Fibroblast of gingiva (primary cell): ENCODE data around the gene VAC14.
A peak's percentile ranks its signal among the peaks of the same experiment; 100 is the strongest.
"Not testable (repeated sequence)": the region's sequence is repeated elsewhere in the genome, so short reads cannot be mapped to it uniquely, and the experiment has no call there.

ENCODE experiments used
- DNase-seq: peaks from one replicate; pipeline ENCODE4 v3.0.0-alpha.2; 2011; ENCODE audit warnings: low read depth

The VAC14 gene

GRCh38 chr16:70743791-70744190, 57.2 kb downstream of the VAC14 start:
- DNase-seq = no peak

- DNase-seq = not testable (repeated sequence)
Measured at GRCh38 chr16:70742967-70743366, 58.0 kb downstream of the VAC14 start.

DNA sequence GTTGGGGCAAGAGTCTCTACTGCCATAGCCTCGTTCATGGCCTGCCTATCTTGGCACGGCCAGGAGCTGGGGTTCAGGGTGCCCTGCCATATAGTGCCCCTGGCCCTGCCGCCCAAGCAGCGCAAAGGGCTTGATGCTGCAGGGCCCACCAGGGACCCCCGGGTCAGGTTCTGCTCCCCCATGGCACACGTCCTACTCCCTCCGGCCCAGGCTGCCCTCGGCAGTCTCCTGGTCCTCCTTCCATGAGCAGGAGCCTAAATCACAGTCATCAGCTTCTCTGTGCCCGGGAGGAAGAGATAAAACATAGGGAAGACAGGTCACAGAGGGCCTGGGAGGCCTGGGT, 59.2 kb downstream of the VAC14 start:
- DNase-seq = no peak

DNA sequence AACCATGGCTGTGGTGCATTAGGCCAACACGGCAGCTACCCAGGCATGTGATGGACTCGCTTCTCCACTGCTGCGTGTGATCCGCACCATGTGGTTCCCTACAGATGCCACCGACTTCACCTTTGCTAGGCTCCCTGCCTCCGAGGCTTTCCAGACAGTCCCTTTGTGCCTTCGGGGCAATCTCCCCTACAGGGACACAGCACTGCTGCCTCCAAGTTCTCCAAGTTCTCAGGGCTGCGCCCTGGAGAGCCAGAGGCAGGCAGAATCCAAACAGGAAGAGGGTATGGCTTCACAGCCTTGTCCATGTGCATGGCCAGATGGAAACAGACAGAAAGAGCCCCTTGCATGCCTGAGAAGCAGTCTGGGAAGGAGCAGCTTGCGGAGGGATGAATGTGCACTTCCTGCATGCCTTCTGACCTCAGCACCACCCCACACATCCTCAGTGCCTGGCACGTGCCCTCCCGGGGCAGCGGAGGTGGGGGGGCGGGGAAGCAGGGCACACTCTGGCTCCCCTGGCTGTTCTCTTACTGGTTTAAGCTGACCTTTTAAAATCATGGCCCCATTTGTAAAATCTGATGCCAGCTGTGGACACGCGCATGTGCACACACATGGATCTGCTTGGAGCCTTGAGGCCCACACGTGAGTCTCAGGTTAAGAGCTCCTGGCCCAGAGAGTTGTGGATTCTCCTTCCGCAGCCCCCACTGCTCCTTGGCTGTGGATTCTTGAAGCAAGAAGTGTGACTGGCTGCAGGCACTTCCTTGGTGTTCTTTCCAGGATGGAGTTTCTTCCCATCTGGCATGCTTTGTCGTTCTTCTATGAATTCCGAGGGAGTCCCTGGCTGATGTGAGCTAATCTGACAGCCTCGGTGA, 59.8 kb downstream of the VAC14 start:
- peak; percentile 94 for DNase-seq

- DNase-seq = no peak
Measured at GRCh38 chr16:70740174-70740913, 60.6 kb downstream of the VAC14 start.

DNA sequence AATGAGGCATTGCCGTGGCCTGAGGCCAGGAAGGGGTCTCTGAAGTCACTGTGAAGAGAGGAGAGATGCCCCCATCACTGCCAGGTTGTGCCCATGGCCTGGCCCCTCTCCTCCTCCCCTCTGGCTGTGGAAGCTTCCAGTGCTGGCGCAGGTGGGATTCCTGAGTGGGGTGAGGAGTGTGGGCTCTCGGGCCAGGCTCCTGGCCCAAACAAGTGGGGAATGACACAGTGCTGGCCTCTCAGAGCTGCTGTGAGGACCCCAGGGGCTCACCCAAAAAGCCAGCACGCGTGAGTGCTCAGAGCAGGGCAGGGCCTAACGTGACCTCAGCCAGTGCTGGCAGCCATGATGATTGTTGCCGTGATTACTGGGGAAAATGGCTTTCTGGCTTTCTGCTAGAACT, 61.6 kb downstream of the VAC14 start:
- DNase-seq = no peak

DNA sequence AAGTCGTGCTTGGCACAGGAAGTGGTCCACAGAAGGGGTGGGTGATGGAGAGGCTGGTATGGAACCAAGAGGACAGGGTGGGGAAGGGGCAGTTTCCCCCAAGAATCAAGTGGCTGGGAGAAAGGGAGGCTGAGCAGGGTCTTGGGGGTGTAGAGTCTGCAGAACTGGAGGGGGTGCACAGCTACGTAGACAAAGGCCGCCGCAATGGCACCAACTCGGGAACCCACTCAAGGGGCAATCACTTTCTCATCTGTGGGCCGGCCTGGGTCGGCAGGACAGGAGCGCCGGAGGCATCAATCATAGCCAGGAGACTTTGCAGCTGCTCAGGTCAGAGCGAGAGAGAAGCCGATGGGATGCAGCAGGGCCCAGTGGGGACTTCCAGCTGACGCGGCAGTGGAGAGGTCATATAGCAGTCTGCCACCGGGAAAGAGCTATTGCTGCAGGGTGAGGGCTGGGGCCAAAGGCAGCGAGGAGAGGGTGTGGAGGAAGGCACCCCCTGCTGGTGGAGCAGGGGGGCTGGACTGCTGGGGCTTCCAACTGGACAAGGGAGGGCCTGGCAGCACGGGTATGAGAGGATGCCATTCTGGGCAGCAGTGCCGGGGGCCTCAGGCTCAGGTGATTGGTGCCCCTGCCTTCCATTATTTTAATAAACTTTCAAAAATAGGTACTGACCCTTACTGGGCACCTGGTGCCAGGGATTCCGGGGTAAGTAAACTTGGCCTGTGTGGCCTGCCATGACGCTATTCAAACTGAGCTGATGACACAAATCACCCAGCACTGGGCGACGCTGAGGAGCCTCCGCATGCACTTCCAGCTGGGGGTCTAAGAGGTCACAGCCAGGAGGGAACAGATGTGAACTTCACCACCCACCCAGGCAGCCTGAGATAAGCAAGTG, 62.6 kb downstream of the VAC14 start:
- DNase-seq = peak; percentile 95

GRCh38 chr16:70737377-70738082, 63.4 kb downstream of the VAC14 start:
- DNase-seq = peak; percentile 100

DNA sequence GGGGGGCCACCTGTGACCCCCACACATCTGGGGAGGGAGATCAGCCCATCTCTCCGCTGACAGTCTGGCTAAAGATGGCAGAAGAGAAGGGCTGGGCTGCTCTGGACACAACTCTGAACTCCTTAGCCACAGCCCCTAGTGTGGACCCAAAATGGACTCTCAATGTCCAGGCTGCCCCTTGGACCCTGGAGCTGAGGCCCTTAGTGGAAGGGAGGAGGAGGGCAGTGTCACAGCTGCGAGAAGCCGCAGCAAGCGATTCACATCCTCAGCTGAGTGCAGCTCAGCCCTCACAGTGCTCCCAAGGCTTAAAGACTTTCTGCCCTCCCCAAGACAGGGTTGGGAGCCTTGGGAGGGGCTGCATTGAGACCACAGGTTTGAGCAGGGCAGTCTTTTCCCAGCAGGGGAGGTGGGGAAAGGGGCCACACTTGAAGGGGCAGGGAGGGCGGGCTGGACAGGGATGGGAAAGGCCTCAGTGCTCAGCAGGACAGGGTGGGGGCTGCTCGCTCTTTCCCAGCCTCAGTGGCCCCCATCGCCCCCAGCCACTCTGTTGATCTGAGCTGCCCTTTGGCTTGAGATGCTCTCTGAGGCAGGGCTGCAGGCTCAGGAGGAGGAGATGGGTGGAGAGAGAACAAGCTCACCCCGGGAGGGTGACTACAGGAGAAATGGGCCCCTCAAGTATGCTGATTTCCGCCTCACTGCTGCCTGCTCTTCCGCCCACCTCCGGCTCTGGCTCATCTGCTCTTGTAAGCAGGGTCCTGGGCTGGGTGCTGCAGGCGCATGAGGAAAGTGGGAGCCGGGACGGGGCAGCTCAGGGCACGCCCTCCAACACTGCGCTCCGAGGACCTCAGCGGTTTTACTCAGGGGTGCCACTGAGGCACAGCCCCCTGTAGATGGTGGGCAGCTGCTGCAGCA, 64.2 kb downstream of the VAC14 start:
- DNase-seq = no peak

- DNase-seq = peak; percentile 94
Measured at GRCh38 chr16:70735141-70735979, 65.6 kb downstream of the VAC14 start.

DNA sequence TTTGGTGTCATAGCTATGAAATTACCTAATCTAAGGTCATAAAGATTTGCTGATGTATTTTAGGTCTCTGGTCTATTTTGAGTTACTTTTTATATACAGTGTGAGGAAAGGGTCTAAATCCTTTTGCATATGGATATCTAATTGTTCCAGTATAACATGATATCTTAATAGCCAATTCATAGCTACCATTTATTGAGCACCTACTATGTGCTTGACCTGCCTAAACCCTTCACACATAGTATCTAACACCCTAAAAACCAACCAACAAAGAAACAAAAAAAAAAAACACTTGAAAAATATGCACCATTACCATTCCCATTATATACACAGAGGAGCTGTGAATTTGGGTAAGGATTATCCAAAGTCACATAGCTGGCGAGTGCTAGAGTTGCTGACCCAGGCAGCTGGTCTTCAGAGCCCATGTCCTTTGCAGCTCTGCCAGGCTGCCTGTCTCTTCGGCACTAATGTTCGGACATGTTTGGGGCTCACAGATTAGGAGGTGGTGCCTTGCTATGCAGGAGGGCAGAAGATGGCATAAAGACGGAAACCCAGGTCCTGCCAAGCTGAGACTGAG, 66.3 kb downstream of the VAC14 start:
- DNase-seq = no peak

- no peak for DNase-seq
Measured at GRCh38 chr16:70730944-70731343, 70.0 kb downstream of the VAC14 start.

- no peak for DNase-seq
Measured at GRCh38 chr16:70730031-70730430, 70.9 kb downstream of the VAC14 start.

- DNase-seq = no peak
Measured at GRCh38 chr16:70729292-70729691, 71.7 kb downstream of the VAC14 start.

DNA sequence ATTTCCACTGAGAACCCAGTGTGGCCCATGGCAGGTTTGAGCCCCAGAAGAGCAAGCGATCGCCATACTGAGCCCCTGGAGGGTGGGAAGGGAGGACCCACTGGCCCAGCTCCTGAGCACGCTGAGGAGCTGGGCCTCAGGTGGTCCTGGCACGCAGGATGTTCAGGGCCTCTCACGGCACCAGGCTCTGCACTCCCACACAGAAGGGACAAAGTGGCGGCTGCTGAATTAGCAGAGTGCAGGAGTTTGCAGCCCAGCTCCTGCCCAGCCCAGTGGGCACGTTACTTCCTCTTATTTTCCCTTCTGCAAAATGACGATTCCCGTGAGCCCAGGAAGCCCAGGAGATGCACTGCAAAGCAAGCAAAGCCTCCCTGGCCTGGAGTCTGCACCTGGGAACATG, 72.8 kb downstream of the VAC14 start:
- no peak for DNase-seq

DNA sequence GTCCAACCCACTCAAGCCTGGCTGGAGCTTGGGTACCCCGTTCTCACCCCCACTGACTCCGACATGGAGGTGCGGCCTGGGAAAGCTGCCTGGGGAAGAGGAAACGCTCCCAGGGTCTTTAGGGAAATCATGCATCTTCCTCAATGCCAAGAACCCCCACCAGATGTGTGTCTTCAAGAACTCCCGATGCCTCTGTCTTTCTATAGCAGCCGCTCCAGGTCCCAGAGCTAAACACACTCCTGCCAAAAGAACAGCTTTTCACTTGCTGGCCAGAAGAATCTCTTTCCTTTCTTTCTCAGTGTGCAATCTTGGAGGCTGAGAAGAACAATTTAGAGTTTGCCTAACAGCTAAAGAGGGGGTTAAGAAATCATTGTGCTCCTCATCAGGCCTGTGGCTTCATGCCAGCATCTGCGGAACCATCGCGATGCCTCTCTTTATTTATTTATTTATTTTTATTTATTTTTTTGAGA, 74.0 kb downstream of the VAC14 start:
- no peak for DNase-seq

DNA sequence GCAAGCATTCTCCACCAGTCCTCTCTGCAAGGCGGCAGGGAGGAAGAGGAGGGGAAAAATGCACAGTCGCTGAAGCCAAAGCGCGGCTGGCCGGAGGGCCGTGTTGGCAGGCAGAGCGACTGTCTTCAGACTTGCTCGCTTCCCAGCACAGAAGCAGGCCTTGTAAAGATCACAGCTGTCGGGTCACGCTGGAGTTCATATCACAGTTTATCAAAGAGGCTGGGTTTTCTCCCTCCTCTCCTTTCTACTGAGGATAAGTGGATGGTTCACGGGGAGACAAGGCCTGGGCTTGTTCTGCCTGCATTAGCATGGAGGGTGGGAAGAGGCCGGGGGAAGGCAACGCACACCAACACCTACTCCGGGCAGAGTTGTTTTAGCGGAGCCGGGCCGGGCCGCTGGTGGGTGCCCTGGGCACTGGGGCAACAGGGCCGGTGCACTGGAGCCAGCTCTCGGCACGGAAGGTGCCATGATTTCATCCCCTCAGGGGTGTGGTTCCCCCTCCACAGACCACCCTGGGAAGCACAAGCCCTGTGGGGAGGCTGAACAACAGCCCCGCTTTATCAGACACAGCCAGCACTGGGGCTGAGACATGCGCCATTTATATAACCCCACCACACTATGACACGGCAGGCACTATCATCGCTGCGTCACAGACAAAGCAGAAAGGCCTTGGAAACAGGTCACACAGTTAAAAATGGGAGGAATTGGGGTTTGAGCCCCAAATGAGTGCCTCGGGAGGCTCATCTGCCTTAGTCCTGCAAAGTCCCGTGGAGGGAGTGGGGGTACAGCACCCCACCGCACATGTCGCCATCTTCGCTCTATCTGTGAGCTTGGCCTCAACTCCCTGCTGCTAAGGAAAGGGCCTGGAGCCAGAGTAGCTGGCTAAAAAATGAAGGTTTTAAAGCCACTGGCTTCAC, 74.8 kb downstream of the VAC14 start:
- DNase-seq = no peak
